Subcutaneous adipose tissue (tissue), 4 donors: ENCODE data around the gene CDH4. TPM values are rescaled to one million over a fixed set of nuclear protein-coding genes. Genes with fewer than 3 reads are reported as not detected.

Source experiments
- CTCF ChIP-seq: fragments of 450-650 bp; IDR thresholded peaks from one replicate; pipeline ENCODE4 v1.5.1; 2016; ENCODE audit warnings: low read depth, mild to moderate bottlenecking, control low read depth, antibody characterized with exemption, moderate library complexity
- total RNA-seq, 4 donors: library from RNA; depleted of rRNA; stranded (reverse); fragments of >200 nt; gene quantifications; one replicate each; pipeline ENCODE4 v1.1.0, GENCODE V29; 2016

Gene CDH4
- total RNA-seq, 4 donors from 2014 or later = not detected

- TF ChIP-seq CTCF = no peak
Measured at GRCh38 chr20:61731363-61732181, 479.5 kb downstream of the CDH4 start.

- no peak for TF ChIP-seq CTCF
Measured at GRCh38 chr20:61732511-61733210, 480.6 kb downstream of the CDH4 start.

GRCh38 chr20:61733216-61733615 lies 481.2 kb downstream of the CDH4 start:
- TF ChIP-seq CTCF = no peak

GRCh38 chr20:61733891-61734732 lies 482.1 kb downstream of the CDH4 start:
- no peak for TF ChIP-seq CTCF

- no peak for TF ChIP-seq CTCF
Measured at GRCh38 chr20:61734733-61735502, 482.9 kb downstream of the CDH4 start.

GRCh38 chr20:61735503-61735785 lies 483.4 kb downstream of the CDH4 start:
- no peak for TF ChIP-seq CTCF
